ENCODE results near the gene PLG.

DNA sequence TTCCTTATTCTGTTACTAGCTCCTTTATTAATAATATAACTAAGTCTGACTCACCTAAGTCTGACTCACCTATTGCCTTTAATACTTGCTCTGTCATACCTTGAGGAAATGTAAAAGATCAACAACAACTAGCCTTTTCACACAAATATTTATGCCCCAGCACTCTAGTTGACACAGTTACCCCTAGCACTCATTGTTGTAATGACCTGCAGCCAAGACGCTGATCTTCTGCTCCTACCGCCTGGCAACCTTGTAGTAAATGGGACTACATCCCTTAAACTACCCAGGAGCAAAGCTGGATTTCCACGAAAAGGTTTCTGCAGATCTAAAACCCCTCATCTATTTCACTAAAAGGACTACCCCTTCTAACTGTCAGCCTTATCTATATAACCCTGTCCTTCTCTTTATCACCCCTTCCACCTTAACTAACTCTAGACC, 90.0 kb downstream of the PLG start:
- TF ChIP-seq CTCF (IDR thresholded peaks at IDR 0.05) (no peak), POLR2A (IDR thresholded peaks at IDR 0.05) (no peak)
